GM19351 (cell line): ENCODE results near the gene BBX.

Source experiments
- ATAC-seq: cut with Tn5 transposase; IDR thresholded peaks from one replicate; pipeline ENCODE4 v1.9.1; 2021; ENCODE audit warnings: mild to moderate bottlenecking, moderate library complexity; ENCODE audit not compliant: unreplicated experiment

BBX gene

DNA sequence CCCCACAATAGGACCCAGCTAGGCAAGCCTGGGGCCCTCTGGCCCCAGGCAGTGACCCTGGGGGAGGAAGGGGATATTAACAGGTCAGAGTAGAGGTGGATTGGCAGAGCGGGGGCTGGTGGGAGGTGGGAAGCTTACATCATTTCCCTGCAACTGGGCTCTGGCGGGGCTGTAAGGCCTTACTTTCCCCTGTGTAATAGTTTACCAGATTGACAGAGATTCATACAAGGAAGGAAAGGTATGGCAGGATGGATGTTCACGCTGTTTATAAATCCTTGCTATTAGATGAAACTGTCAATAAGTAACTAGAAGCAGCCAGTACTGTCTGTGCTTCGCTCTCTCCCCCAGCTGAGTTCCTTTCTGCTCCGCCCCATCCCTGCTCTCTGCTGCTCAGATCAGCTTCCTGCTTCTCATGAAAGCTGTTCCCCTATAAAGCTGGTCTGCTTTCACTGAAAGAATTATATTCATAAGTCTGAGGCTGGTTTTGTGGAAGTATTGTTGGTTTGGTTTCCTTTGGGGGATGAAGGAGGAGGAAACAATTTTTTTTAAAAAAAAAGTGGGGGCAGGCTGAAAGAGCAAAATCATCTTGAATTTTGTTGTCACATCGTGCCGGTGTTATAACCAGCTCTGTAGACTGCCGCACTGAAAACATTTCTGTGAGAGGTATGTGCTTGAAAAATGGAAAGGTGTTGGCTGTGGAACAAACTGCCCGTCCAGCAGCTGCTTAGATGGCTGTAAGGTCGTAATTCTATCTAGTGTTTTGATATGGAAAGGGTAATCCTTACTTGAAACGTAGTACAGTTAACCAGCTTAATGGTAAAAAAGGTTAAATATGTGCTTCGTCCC, 76.4 kb downstream of the BBX start:
- ATAC-seq = peak; percentile 87

DNA sequence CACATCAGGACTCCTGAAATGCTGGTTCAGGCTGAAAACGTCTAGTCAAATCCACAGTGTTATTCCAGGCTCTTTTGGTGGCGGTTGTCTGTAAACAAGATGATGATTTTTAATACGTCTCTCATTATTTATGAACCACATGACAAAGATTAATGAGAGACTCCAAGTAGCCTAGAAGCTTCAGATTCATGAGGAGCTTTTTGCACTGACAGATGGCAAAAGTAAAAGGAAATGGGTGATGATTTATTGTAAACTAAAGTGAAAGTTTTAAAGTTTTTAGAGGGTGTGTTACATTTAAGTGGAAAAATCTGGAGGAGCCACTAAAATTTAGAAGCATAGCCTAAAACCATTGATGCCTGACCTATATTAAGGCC, 77.0 kb downstream of the BBX start:
- no peak for ATAC-seq

DNA sequence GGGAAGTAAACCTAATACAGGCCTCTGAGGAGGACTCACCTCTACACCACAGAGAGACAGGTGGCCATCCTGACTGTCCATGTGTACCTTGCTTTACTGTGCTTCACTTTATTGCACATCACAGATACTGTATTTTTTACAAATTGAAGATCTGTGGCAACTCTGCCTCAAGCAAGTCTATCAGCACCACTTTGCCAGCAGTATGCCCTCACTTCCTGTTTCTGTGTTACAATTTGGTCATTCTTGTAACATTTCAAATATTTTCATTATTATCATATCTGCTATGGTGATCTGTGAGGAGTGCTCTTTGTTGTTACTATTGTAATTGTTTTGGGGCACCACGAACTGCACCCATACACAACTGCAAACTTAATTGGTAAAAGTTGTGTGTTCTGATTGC, 78.0 kb downstream of the BBX start:
- ATAC-seq = no peak

DNA sequence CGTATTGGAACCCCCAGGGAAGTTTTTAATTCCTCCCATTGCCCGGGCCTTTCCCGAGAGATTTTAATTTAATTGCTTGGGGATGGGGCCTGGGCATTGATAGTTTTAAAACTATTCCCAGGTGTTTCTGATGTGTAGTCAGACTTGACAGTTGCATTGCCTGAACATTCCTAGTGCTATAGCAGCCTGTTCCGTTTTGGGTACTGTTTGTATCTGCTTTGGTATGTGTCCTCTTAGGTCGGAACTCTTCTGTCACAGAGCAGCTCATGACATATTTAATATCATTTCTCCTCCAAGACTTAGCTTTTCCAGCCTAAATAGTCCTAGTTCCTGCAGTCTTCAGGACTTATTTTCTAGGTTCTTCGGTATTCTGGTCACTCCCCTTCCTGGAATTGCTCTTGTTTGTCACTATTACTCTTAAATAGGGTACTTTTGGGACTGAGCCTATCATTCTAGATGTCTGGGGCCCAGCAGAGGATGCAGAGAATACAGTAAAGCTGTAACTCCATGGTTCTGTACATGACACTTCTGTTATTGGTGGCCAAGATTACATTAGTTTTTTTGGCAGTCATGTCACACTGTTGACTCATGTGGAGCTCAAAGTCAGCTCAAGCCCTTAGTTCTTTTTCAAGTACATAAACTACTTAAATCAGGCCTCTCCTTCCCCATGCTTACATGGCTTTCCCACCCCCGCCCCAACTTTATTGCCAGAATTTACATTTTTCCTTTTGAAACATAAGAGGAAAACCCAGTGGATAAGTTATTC, 81.5 kb downstream of the BBX start:
- ATAC-seq = no peak

DNA sequence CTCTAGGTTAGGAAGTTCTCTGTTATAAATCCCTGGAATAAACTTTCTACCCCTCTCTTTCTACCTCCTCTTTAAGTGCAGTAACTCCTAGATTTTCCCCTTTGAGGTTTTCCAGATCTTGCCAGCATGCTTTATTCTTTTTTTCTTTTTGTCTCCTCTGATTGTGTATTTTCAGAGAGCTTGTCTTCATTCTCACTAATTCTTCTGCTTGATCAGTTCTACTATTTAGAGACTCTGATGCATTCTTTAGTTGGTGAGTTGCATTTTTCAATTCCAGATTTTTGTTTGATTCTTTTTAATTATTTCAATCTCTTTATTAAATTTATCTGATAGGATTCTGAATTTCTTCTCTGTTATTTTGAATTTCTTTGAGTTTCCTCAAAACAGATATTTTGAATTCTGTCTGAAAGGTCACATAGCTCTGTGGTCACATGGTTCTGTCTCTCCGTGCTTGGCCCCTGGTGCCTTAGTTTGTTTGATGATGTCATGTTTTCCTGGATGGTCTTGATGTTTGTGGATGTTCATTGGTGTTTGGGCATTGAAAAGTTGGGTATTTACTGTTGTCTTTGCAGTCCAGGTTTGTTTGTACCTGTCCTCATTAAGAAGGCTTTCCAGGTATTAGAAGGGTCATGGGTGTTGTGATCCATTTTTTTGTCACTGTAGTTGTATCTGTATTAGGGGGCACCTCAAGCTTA, 89.2 kb downstream of the BBX start:
- ATAC-seq = no peak

DNA sequence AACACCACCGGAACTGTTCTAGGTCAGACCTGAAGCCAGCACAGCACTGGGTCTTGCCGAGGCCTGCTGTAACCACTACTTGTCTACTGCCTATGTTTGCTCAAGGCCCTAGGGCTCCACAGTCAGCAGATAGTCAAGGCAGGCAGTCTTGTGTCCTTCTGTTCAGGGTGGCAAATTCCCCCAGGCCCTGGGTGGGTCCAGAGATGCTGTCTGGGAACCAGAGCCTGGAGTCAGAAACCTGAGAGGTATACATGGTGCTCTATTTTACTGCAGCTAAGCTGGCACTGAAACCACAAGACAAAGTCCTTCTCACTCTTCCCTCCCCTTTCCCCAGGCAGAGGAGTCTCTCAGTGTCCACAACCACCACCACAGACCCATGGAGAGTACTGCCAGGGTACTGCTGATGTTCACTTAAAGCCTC, 89.9 kb downstream of the BBX start:
- ATAC-seq = no peak

DNA sequence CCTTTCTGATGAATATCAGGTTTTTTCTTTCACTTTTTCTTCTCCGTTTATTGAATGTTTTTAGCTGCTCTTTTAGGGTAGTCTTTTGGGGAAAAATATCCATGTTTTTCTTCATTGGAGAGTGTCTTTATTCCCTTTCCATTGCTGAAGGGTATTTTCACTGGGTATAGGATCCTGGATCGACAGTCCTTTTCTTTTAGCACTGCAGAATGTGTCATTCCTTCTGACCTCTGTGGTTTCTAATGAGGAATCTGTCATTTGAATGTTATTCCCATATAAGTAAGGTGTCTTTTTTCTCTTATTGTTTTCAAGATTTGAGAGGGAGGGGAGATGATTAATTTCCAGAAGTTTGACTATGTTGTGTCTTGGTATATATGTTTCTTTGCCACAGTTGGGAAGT, 96.8 kb downstream of the BBX start:
- no peak for ATAC-seq

- ATAC-seq = no peak
Observed at GRCh38 chr3:107620534-107620933, 97.8 kb downstream of the BBX start.

GRCh38 chr3:107621465-107621864, 98.7 kb downstream of the BBX start:
- ATAC-seq = no peak

GRCh38 chr3:107627962-107628542, 105.3 kb downstream of the BBX start:
- ATAC-seq = no peak

DNA sequence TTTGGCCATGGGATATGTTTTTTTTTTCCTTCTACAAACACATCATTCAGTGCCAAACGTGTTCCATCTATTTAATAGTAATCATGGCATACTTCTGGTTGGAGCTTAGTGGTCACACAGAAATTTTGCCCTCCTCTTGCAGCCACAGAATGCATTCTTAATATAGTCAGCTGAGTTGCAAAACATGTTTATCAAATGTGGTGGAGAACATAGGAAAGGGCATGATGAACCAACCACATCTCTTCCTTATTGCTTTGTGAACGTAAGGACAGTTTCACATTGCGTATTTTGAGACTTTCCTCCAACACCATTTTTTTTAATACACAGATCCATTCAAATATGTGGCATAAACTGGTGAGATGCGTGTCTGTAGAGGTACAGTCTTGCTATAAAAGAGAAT, 106.8 kb downstream of the BBX start:
- ATAC-seq = no peak

- no peak for ATAC-seq
Observed at GRCh38 chr3:107630779-107631178, 108.0 kb downstream of the BBX start.

DNA sequence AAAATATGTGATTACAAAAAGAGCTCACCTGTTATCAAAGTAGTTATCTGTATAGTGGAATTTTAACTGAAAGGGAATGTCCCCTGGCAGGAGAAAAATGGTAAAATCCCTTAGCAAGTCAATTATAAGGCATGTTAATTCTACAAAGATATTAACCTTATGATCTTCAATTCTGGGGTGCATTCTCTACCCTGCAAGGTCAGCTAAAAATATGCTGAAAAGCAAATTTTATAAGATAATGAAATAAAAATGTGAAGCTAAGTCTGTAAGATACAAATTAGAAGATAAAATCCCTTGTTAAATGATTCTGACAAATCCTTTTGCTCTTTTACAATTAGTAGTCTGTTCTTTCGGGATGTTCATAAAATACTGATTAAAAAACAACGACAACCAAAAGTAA, 109.8 kb downstream of the BBX start:
- ATAC-seq = no peak

DNA sequence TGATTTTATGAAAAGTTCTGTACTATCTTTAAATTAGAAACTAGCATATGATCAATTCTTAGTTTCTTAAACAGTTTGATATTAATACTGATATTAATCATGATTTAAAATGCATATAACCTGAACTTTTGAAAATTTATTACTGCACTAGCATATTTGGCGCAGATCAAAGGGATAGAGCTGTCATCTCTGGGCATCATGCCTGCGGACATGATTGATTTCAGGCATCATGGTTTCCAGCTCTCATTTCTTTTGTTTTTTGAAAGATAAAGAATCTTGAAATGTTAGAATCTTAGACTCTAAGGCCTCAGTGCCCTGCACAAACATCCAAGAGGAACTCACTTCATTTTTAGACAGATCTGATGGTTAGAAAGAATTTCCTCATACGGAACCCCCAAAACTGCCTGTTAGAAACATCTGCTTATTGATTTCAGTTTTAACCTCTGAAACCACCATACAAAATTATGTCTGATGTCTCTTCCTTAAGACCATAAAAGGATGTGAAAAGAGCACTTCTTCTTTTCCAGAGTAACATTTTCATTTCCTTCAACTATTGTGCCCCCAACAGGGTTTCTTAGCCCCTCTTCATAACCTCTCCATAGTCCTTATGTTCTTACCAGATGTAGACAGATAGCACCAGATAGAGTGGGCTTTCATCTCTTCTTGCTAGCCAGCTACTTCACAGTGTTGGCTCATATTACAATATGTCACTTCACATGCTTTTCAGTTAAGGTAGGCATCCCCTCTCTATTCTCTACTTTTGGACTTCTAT, 110.8 kb downstream of the BBX start:
- ATAC-seq = peak; percentile 94

GRCh38 chr3:107634099-107634489, 111.3 kb downstream of the BBX start:
- ATAC-seq = peak; percentile 37

DNA sequence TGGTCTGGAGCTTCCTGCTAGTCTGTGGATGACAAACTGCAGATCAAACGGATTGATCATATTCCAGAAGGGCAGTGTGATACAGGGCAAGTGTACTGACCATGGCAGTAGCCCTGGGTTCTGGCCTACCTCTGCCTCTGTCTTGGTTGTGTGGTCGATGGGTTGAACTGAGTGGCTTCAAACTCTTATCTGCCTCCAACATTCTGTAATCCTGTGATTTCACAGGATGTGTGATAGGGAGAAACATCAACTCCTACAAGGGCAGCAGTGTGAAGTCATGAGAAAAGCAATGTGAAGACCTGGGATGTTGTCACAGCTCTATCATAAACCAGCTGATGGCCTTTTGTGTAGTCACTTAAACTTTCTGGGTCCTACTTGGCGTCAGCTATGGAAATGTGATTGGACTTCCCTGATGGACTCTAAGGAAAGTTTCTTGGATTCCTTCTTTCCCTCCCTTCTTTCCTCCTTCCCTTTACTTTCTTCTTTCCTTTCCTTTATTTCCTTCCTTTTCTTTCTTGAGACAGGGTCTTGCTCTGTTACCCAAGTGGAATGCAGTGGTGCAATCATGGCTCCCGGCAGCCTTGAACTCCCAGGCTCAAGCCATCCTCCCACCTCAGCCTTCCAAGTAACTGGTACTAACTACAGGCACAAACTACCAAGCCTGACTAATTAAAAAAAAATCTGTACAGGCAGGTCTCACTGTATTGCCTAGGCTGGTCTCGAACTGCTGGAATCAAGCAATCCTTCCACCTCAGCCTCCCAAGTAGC, 114.8 kb downstream of the BBX start:
- no peak for ATAC-seq

GRCh38 chr3:107641572-107642307, 119.0 kb downstream of the BBX start:
- ATAC-seq = peak; percentile 67

GRCh38 chr3:107643038-107643883, 120.5 kb downstream of the BBX start:
- ATAC-seq = peak; percentile 72
